Stimulated activated CD8-positive, alpha-beta memory T cell treated with anti-CD3 and anti-CD28 coated beads, Interleukin-2, amount 100 ng/mL, for 48 hours (primary cell): ENCODE data around the gene C8G.

Experiments used
- DNase-seq, 2 donors: peaks; one replicate each; pipeline ENCODE4 v3.0.0-alpha.2; 2020; ENCODE audit warnings: low read depth in 2 of 2

C8G gene

DNA sequence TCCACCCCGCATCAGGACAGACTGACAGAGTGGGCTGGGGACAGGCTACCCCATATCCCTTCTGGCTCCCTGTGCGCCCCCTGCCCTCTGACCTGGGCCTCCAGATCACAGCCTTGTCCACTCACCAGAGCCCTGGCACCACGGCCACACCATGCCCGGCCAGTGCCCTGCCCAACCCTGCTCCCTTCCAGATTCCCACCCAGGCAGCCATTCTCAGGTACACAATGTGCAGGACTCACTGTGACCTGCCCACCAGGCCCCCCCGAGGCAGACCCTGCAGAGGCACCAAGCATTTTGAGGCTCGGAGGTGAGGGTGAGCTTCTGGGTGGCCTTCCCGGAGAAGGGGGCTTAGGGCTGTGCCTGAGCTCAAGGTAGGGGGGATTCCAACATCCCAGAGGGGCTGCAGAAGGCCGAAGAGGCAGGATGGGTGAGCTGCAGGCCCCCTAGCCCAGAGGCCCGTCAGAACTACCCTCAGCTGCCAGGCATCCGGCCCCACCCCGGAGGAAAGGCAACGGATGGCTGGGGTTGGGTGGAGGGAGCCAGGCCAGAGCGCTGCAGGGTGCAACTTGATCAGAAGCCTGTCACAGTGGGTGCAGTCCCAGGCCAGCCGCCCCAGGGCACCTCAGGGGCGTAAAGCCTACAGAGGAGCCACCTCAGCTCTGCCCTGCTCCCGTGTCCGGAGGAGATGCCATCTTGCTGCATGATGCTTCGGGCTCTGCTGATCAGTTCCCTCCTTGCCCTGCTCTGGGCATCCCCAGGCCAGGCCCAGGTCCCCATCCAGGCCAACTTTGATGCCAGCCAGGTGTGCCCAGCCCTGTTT lies 37.4 kb downstream of the C8G start, which contains the start of gene LCNL1:
TSS of gene LCNL1 (plus strand) at position 762 of the 820 bp plus-strand sequence. CDS start 594 bp downstream, outside the sequence.
- no peak for DNase-seq

DNA sequence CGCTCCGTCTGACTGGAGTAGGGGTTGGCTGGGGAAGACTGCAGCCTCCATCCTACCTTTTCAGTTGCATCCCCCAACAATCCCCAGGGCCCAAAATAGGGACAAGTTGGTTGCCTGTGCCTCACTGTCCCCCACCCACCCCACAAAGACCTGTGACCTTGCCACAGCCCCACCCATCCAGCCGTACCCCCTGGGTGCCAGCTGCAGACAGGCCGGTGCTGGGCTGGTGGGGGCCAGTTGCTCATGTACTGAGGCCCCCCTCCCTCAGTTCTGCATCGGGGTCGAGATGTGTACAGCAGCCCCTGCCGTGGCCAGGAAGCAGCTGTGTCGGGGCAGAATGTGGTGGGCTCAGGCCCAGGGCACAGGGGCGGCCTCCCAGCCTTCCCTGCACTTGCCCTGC lies 38.1 kb downstream of the C8G start:
- no peak for DNase-seq

DNA sequence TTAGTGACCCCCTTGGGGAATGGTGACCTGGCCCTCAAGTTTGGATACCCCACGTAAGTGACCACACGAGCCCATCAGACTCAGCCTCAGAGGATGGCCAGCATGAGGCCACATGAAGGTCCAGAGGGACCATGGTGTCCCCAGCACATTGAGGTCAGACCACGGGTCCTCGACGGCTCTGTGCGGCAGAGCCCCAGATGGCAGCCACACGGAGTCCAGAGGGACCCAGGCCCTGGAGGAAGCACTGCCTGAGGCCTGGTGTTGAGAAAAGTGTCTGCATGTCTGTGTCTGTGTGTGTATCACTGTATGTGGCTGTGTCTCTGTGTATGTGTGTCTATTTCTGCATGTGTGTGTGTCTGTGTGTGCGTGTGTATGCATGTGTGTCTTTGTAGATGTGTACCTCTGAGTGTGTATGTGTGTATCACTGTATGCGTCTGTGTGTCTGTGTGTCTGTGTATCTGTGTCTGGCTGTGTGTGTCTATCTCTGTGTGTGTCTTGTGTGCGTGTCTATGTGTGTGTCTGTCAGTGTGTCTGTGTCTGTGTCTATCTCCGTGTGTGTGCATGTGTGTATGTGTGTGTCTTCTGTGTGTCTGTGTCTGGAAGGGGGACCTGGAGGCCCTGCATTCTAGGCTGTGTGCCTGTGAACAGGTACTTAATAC lies 38.7 kb downstream of the C8G start:
- no peak for DNase-seq

DNA sequence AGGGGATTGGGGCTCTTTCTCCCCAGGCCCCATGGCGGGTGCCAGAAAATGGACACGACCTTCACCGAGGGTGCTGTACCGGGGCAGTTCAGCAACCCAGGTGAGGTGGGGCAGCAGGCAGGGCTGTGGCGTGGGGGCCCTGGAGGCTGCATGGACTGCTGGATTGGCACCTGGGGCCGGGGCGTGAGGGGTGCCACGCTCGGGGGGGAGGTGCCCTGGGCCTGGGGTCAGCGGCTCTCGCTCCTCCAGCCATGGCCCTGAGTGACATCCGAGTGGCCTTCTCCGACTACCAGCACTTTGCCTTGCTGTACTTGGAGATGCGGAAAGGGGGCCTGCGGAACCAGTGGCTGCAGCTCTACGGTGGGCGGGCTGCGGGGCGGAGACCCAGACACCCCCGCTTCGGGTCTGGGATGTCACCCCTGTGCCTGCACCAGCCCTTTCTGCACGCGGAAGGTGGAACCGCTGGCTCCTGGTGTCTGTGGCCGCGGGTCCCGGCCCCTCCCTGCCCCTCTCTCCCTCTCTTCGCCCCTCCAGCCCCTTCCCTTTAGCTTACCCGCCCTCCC lies 39.5 kb downstream of the C8G start:
- no peak for DNase-seq

DNA sequence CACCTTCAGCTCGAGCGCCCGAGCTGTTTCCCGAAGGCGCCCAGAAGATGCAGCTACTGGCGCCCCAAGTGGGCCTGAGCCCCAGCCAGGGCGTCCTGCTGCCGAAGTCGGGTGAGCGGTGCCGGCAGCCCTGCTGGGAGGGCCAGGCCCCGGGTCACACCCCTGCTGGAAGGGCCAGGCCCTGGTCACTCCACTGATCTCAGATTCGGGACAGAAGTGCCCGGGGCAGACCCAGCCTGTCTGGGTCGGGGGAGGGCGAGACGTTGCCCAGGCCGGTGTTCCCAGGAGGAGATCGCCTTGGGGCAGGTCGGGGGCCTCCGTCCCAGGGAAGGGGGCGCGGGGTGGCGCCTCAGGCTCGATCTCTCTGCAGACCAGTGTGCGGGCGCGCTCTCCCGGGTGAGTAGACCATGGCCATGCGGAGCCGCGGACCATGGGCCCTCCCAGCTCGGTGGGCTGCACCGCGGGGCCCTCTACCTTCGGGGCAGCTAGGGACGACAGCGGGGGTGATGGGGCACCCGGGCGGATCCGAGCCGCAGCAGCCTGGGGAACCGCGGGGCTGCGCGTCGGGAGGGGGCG lies 40.1 kb downstream of the C8G start:
- no peak for DNase-seq

DNA sequence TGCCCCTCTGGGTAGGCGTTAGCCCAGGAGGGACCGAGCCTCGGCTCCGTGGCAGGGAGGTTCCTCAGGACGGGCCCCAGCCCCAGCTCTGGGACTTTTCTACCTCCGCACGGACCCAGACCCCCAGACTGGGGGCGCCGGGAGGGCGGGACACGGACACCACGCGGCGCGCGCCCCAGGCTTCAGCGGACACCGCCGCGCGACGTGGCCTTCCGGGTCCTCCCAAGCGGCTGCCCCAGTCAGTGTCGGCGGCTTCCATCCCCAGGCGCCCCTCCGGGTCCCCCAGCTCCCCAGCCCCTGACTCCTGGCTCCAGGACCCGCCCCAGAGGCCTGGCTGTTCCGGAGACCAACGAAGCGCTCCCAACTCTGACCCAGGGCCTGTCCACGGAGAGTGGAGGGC lies 40.8 kb downstream of the C8G start:
- DNase-seq, result no peak

DNA sequence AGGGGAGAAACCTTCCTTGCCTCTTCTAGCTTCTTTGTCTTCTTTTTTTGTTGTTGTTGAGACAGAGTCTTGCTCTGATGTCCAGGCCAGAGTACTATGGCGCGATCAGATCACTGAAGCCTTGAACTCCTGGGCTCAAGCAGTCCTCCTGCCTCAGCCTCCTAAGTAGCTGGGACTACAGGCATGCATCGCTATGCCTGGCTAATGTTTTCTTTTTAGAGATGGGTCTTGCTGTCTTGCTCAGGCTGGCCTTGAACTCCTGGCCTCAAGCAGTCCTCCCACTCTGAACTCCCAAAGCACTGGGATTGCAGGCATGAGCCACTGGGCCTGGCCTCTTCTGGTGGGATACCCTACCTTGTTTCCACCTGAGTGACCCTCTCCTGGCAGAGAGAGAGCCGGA lies 43.8 kb downstream of the C8G start:
- no peak for DNase-seq

DNA sequence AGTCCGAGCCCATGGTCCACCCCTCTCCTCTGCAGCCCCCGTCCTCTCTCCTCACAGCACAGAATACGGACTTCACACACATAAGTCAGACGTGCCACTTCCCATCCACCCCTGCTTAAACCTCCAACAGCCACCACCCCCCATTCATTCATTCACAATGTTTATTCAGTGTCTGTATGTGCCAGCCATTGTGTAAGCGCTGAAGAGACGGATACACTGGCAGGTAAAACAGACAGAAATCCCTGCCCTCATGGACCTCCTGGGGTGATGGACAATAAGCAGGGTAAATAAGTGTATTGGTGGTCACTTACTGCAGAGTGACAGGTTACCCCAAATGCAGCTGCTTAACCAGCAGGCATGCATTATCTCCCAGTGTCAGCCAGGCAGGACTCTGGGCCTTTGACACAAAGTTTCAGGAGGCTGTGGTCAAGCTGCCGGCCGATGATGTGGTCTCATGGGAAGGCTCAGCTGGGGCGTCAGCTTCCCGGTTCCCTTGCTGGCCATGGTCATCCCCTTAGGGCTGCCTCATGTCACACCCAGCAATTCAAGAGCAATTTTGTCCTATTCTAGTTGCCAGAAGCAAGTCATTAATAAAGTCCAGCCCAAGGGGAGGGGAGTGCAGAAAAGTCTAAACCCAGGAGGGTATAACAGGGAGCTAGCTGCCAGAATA lies 45.3 kb downstream of the C8G start:
- DNase-seq, result no peak

DNA sequence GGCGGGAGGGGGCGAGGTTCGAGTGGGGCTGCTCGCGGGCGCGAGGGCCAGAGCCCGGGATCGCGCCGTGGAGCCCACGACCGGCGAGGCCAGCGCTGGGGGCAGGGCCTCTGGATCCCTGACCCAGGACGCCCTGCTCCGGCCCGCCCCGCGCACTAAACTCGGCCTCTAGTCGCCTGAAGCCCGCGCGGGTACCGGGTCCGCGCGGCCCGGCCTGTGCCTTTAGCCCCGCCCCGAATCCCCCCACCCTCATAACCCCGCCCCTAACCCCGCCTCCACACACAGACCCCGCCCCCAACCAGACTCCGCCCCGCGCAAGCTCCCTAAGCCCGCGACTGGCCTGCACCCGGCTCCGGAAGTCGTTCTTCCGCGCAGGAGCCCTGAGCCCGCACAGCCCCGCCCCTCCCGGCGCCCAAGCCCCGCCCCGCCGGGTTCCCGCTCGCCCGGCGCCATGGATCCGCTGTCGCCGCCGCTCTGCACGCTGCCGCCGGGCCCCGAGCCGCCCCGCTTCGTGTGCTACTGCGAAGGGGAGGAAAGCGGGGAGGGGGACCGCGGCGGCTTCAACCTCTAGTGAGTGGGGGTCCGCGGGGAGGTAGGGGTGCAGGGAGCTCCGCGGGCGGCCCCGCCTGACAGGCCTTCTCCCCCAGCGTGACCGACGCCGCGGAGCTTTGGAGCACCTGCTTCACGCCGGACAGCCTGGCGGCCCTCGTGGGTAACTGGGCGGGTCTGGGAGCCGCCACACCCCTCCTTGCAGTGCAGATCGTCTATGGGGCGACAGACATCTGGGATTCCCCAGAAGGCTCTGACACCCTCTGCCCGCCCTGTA lies 47.2 kb downstream of the C8G start, which contains the start of gene PAXX:
TSS of gene PAXX (plus strand) at position 430 of the 826 bp plus-strand sequence. CDS start at position 452, 22 bp downstream.
- DNase-seq, result peak; percentile 93

DNA sequence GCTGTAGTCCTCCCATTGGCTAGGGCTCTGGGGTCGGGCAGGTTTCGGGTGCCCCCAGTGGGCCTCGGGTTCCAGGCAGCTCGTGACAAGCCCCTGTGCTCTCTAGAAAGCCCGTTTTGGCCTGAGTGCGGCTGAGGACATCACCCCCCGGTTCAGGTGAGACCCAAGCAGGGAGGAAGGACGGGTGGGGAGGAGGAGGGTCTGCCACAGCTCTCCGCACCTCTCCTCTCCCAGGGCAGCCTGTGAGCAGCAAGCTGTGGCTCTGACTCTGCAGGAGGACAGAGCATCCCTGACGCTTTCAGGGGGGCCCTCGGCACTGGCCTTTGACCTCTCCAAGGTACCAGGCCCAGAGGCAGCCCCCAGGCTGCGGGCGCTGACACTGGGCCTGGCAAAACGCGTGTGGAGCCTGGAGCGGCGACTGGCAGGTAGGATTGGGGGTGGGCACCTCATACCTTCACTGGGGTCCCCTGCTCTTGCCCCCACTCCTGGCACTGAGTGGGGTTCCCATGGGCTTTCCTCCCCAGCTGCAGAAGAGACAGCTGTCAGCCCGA lies 47.9 kb downstream of the C8G start:
- DNase-seq, result no peak

DNA sequence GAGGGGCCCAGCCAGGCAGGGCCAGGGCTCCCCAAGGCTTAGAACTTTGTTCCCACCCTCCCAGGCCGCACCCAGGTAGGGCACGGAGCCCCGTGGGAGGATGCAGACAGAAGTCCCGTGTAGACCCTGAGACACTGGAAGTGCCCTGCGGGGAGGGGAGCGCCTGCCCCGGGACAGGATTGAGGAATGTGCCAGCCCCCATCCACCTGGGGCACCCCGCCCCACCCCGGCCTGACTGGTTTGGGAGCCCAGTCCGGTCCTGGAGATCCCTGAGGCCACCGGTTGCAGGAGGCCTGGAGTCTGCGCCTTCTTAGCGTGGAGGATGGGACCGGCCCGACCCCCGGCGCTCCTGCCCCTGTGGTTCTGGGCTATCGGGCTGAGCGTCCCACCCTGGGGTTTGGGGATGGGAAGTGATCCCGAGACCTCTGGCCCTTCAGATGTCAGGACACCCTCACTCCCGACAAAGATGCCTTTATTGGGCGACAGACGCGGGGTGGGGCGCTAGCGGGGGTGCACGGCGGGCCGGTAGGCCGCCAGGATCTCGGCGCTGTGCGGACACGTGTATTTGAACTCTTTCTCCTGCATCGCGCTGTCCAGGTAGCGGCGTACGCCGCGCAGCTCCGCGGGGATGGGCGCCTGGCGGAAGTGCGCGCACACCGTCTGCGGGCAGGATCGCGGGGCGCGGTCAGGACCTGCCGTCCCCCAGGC lies 49.3 kb downstream of the C8G start:
- DNase-seq, result no peak

DNA sequence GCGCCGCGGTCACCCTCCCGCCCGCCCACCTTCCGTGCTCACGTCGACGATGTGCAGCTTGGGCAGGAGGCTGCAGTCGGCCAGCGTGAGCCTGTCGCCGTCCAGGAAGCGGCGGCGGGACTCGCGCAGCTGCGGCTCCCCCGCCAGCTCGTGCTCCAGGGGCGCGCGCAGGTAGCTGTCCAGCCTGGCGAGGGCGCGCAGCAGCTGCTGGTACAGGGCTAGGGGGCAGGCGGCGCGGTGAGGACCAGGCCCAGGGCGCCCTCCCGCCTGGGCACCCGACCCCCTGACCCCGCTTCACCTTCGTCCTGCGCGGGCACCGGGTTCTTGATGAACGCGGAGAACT lies 49.8 kb downstream of the C8G start:
- no peak for DNase-seq

DNA sequence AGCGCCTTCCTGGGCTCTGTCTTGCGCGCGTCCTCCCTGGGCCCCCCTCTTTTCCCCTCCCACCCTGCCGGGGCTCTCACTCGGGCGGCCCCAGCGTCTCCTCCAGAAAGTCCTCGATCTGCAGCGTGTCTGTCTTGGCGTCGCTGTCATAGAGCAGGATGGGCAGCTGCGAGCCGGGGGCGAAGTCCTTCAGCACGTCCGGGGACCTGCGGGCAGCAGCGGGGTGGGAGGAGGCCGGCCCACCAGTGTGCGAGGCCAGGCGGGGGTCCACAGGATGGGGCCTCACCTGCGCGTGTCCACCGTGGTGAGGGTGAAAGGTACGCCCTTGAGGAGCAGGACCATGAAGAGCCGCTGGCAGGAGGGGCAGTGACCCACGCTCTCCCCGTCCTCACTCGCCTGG lies 50.3 kb downstream of the C8G start:
- DNase-seq, result no peak

DNA sequence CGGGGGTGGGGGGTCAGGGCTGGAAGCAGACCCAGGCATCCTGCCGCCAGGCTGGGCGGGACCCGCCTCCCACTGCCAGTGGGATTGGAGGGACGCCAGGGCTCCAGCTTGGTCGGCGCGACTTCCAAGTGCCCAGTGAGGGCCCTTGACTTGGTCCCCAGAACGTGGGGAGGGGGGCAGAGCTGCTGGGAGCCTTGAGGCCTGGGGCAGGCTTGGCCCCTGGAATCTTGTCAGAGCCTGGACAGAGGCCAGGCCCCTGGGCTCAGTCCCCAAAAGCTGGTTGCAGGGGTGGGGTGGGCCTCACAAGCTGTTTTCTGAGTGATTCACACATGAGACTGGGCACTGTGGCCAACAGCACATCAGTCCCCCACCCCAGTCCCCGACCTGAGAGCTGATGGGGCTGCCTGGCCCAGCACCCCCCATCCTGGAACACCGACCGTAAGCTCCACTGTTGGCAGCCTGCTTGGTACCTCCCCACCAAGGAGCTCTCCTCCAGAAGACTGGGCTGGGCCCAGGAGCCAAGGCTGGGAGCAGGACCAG lies 50.8 kb downstream of the C8G start:
- DNase-seq, result no peak
